GM04503 (cell line): ENCODE results near the gene TAB3.
A peak's percentile ranks its signal among the peaks of the same experiment; 100 is the strongest.

ENCODE experiments used
- DNase-seq: peaks from one replicate; pipeline ENCODE4 v3.0.0-alpha.2; 2012; ENCODE audit warnings: low read depth

The TAB3 gene

GRCh38 chrX:30887288-30887687 lies 1.8 kb downstream of the TAB3 start:
- no peak for DNase-seq

- DNase-seq, result no peak
Measured at GRCh38 chrX:30885136-30885535, 3.9 kb downstream of the TAB3 start.

- DNase-seq, result no peak
Measured at GRCh38 chrX:30883138-30883537, 5.9 kb downstream of the TAB3 start.

- DNase-seq, result no peak
Measured at GRCh38 chrX:30881797-30882196, 7.3 kb downstream of the TAB3 start.

- DNase-seq, result no peak
Measured at GRCh38 chrX:30881390-30881789, 7.7 kb downstream of the TAB3 start.

- no peak for DNase-seq
Measured at GRCh38 chrX:30880058-30880457, 9.0 kb downstream of the TAB3 start.

GRCh38 chrX:30876367-30876766 lies 12.7 kb downstream of the TAB3 start:
- no peak for DNase-seq

GRCh38 chrX:30875957-30876356 lies 13.1 kb downstream of the TAB3 start:
- DNase-seq, result peak; percentile 19

GRCh38 chrX:30874851-30875250 lies 14.2 kb downstream of the TAB3 start:
- DNase-seq, result no peak

GRCh38 chrX:30870572-30870971 lies 18.5 kb downstream of the TAB3 start:
- DNase-seq, result no peak

GRCh38 chrX:30865612-30866011 lies 23.4 kb downstream of the TAB3 start:
- no peak for DNase-seq

GRCh38 chrX:30865015-30865414 lies 24.0 kb downstream of the TAB3 start:
- DNase-seq, result no peak

- DNase-seq, result no peak
Measured at GRCh38 chrX:30864383-30864785, 24.7 kb downstream of the TAB3 start.

- no peak for DNase-seq
Measured at GRCh38 chrX:30863974-30864373, 25.1 kb downstream of the TAB3 start.

GRCh38 chrX:30858098-30858497 lies 31.0 kb downstream of the TAB3 start:
- DNase-seq, result no peak

GRCh38 chrX:30851449-30851848 lies 37.6 kb downstream of the TAB3 start:
- DNase-seq, result no peak

- no peak for DNase-seq
Measured at GRCh38 chrX:30835373-30835772, 53.7 kb downstream of the TAB3 start.

- no peak for DNase-seq
Measured at GRCh38 chrX:30833896-30834295, 55.2 kb downstream of the TAB3 start.

- DNase-seq, result no peak
Measured at GRCh38 chrX:30831082-30831481, 58.0 kb downstream of the TAB3 start.

- DNase-seq, result no peak
Measured at GRCh38 chrX:30830326-30830943, 58.6 kb downstream of the TAB3 start.

GRCh38 chrX:30824275-30824674 lies 64.8 kb downstream of the TAB3 start:
- no peak for DNase-seq

GRCh38 chrX:30822764-30823163 lies 66.3 kb downstream of the TAB3 start:
- no peak for DNase-seq

- no peak for DNase-seq
Measured at GRCh38 chrX:30822068-30822681, 66.9 kb downstream of the TAB3 start.

- DNase-seq, result no peak
Measured at GRCh38 chrX:30821116-30821515, 67.9 kb downstream of the TAB3 start.
